Measurements from ENCODE around the gene LILRA5.
"Not testable (repeated sequence)": the region's sequence is repeated elsewhere in the genome, so short reads cannot be mapped to it uniquely, and the experiment has no call there.

The LILRA5 gene

DNA sequence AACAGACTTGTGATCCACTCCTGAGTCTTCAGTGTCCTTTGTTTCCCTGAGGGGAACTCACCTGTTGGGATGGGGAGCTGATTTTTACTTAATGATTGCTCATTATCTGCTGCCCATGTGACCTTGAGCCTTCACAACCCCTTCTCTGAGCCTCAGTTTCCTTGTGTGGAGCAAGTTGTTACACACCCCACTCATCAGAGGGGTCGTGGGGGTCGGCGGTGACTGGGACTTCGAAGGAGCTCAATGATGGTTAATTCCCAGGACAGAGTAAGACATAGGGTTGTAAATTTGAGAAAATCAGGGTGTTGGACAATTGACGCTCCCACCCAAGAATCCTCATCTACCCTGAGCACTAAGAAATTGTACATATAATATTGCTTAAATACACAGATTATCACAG lies 13.5 kb downstream of the LILRA5 start:
- DNase-seq: no peak

DNA sequence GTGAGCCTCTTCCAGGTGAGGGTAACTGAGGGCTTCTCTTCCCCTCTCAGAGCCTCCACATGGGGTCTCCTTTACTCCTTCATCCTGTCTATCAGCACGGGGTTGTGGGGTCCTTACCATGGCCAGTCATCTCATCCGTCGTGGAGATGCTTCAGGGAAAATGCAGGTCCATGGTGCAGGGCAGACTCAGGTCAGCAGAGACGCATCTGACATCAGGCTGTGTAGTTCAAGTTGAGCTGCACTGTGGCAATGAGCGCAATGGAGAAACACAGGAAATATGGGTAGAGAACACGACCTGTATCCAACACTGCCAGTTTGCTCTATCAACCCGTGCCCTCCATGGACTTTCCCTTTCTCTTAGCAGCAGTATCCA lies 13.9 kb downstream of the LILRA5 start:
- DNase-seq: no peak

DNA sequence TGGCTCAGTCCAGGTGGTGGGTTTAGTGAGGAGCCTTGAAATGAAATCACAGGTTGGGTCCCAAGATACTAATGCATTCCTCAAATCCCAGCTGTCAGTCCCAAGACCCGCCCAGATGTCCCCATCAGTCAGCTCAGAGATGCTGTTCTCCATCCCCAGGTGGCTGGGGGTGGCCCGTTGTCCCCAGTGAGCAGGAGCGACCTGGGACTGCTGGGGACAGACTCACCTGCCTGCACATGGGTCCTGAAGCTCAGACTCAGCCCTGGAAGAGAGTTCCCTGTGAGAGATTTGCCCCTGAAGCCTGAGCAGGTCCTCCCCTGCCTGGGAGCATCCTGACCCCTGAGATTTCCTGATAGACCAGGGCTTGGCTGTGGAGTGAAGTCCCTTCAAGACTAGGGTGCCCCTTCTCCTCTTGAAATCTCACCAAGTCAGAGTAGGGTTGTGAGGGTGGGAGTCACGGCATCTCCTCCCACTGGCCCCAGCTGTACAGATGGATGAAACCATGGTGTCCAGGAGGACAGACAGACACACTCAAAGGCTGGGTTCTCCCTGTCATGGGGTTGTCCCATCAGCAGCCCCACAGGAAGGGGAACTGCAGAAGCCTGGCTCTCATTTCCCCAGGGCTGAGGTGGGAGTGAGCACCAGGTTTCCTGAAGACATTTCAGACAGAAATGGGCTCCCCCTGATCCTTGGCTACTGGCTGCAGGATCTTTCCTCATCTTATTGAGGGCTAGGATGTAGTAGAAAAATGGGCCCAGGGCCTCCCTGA lies 14.4 kb downstream of the LILRA5 start:
- no peak for DNase-seq

GRCh38 chr19:54297759-54298305 lies 15.1 kb downstream of the LILRA5 start:
- no peak for DNase-seq

DNA sequence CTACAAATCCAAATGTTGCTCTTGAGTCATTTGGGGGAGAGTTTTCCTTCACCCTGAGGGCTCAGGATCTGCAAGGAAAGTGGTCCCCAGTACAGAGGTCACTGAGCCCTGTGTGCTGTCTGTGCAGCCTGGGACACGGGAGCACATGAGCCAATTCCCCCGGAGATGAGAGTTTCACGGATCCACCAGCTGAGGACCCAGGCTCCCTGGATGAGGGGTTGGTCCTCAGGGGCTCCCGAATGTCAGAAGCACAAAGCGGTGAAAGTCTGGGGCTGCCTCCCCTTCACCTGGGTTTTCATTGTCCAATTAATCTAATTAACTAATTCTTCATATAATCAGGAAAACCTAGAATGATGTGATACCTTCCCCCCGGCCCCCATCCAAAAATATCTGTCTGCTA lies 18.4 kb downstream of the LILRA5 start:
- DNase-seq: no peak

DNA sequence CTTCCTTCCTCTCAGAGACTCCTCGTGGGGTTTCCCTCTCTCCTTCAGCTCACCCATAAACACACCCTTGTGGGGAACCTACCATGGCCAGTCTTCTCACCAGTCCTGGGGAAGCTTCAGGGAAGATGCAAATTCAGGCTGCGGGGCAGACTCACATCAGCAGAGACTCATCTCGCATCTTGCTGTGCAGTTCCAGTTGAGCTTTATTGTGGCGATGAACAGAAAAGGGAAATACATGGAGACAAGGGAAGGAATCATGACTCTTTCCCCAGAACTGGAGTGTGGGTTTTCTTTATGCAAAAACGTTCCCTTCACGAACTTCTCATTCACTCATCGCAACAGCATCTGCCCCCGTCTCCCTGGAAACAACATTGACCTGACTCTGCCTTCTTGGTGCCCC lies 23.8 kb downstream of the LILRA5 start:
- DNase-seq: not testable (repeated sequence)

DNA sequence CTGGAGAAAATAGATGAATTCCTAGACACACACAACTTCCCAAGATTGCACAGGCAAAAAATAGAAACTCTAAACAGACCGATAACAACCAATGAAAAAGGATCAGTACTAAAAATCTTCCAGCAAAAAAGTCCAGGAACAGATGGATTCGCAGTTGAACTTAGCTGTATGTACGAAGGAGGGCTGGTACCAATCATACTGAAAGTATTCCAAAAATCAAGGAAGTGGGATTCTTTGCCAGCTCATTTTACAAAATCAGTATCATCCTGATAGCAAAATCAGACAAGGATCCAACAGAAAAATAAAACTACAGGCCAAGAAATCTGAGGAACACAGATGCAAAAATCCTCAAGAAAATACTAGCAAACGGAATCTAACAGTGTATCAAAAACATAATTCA lies 25.5 kb downstream of the LILRA5 start:
- DNase-seq: no peak

DNA sequence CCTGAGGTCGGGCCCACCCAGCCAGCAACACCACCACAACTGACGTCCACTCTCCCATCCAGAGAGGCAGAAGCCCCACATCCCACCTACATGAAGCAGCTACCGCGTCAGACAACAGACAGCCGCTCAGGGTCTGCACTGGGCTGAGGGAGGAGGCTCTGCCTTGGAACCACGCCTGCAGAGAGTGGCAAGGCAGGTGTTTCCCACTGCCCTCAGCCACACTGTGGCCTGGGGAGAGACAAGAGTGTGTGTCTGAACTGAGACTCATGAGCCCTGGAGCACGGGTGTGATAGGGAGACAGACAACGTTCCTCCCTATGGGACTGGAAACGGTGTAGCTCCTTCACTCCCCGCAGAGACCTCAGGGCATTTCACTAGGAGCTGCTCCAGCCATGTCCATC lies 26.7 kb downstream of the LILRA5 start:
- not testable (repeated sequence) for DNase-seq

GRCh38 chr19:54285427-54286056 lies 27.4 kb downstream of the LILRA5 start:
- not testable (repeated sequence) for DNase-seq

DNA sequence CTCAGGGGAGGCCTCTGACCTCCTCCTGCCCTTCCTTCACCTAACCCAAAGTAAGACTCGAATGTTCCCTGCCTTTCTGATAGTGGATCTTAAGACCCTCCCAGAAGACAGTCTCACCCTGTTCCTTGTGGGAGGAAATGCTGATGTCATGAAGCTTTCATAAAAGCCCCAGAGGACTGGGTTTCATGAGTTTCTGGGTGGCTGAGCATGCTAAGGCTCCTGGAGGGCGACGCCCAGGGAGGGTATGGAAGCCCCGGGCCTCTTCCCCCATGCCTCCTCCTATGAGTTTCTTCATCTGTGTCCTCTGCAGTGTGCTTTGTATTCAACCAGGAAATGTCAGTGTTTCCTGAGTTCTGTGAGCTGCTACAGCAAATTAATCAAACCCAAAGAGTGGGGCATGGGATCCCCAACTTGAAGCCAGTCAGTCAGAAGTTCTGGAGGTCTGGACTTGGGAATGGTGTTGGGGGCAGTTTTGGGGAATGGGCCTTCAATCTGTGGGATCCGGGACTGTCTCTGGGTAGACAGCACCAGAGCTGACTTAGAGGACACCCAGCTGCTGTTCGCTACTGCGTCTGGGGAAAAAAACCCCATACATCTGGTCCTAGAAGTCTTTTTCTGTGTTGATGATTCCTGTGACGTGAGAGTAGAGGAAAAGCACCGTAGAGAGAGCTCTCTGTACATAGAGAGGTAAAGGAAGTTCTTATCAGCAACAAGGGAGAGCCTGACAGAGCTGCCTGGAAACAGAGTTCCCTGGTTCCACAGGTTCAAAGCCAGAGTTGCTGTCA lies 30.1 kb downstream of the LILRA5 start:
- no peak for DNase-seq

DNA sequence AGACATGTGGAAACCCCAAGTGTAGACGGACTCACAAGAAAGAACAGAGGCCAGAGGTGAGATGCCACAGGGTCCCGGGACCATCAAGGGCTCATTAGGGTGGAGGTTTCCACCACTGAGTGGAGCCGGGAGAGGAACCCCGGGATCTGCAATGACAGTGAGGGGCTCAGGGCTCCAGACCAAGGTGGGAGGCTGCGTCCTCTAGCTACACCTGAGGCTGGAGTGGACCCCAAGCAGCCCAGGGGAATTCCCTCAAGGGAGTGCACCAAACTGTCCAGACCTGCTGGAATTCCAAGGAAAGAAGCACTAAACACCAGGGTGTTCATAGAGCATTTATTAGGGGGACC lies 31.3 kb downstream of the LILRA5 start:
- not testable (repeated sequence) for DNase-seq

- no peak for DNase-seq
These were observed 31.8 kb downstream of the LILRA5 start, which contains the start of gene LILRB2 for GRCh38 chr19:54281007-54281728. Gene LILRB2, minus strand, starts transcription at chr19:54281110. Its CDS starts 614 bp downstream, at chr19:54280496.

GRCh38 chr19:54280441-54280840 lies 32.5 kb downstream of the LILRA5 start:
- not testable (repeated sequence) for DNase-seq

DNA sequence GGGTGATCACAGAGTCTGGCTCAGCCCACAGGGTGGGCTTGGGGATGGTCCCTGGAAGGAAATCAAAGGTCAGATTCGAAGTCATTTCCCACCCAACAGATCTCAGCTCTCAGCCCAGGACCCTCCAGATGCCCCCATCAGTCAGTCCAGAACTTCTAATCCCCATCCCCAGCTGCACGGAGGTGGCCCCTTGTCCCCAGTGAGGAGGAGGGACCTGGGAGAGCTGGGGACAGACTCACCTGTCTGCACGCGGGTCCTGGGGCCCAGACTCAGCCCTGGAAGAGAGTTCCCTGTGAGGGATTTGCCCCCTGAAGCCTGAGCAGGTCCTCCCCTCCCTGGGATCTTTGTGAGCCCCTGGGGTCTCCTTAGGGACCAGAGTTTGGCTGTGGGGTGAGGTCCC lies 32.9 kb downstream of the LILRA5 start:
- not testable (repeated sequence) for DNase-seq

DNA sequence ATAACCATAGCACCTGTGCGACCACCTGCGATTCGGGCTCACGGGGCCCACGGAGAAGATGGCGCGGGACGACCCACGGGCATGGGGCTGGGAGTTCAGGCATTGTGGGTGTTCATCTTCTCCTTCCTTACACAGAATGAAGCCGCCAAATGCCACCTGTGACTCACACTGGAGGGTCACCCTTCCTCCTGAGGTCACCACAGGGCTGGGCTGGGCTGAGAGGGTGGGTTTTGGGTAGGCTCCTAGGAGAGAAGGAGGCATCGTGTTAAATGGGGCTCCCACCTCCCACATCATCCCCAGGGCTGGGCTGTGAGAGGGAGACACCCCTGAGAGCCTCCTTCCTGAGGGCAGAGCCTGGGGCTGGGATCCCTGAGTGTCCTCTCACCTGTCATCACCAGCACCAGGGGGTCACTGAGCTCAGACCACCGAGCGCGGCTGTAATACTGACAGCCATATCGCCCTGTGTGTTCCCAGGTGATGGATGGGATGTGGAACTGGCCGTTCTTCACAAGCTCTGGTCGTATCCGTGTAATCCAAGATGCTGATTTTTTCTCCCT lies 33.5 kb downstream of the LILRA5 start:
- no peak for DNase-seq

DNA sequence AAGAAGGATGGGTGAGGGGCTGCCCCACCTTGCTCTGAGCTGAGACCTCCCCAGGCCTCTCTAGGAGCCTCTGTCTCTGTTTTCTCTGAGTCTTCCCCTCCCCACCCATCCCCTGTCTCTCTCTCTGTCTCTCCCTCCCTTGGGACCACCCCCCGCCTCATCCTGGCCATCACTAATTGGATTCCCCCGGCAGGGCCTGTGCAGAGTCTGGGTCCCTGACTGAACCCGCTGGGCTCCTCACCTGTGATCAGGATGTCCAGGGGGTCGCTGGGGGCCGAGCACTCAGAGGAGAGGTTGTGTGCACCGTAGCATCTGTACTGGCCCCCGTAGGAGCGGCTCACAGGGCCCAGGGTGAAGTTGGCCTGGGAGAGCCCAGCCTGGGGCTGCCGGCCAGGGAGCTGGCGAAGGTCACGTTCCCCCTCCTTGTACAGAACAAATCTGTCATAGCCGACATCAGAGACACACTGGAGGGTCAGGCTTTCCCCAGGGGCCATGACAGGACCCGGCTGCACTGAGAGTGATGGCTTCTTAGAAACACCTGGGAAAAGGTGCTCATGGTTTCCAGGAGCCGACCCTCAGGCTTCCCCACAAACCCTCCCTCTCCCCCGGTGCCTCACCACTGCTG lies 34.3 kb downstream of the LILRA5 start:
- not testable (repeated sequence) for DNase-seq

DNA sequence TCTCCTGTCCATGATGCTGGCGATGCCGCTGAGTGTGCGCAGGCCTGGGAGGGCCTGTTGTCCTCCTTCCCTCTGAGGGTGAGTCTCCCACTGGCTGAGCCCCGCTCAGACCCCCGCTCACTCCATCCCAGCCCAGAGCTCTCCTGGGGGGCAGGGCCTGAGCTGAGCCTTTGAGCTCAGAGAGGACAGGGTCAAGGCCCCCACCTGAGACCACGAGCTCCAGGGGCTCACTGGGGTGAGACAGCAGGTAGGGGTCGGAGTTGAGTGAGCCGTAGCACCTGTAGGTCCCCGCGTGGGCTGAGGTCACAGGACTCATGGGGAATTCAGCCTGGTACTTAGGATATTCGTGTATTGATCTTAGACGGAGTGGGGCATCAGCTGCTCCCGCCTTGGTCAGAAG lies 34.9 kb downstream of the LILRA5 start:
- not testable (repeated sequence) for DNase-seq

DNA sequence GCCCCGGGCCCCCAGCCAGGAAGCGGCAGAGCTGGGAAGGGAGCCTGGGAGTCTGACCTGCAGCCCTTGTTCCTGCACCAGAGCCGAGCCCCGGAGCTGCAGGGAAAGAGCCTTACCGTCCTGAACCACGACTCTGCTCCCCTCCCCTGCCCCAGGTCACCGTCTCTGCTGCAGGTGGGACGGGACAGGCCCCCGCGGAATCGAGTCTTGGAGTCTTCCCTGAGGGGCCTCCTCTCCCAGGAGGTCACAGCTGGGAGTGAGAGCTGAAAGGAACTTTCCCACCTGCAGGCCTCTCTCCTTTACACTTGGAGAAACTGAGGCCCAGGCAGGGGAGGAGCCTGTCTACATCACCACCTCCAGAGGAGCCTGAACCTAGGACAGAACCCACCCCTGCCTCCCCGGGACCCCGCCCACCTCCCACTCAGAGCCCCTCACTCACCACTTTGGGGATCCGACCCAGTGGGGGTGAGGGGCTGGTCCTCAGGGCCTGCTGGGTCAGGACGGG lies 35.8 kb downstream of the LILRA5 start:
- DNase-seq: not testable (repeated sequence)

- no peak for DNase-seq
These were observed 37.0 kb downstream of the LILRA5 start for GRCh38 chr19:54275951-54276350.

GRCh38 chr19:54274516-54274915 lies 38.5 kb downstream of the LILRA5 start:
- DNase-seq: not testable (repeated sequence)

DNA sequence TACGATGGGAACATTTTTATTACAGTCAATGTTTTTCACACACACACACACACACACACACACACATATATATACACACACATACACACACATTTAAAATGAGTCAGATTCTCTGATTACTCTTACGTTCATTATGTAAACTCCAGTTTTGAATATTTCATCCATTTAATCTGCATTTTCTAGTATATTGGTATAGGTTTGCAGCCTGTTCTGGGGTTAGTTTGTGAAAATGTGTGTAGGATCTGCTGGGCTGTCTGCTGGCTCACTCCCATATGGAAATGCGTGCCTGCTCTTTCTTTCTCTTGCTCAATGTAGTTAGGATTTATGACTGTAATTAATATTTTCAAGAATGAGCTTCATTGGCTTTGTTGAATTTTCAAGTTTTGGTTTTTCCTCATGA lies 39.1 kb downstream of the LILRA5 start:
- DNase-seq: no peak

DNA sequence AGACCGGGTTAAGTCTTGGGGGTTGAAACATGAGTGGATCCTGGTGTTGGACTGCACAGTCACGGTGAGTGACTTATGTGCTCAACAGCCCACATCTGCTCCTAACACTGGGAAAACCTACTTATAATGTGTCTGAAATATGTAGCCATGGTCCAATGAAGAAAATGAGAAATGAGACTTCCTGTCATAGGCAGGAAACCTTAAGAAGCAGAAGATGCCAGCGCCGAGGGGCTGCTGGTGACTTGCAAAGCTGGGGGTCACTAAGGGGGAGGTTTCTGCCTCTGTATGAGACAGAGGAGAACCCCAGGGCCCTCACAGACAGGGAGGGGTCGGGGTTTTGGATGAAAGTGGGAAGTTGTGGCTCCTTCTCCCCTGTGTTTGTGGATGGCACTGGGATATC lies 40.8 kb downstream of the LILRA5 start:
- not testable (repeated sequence) for DNase-seq
